Tibial nerve (tissue), 4 donors: ENCODE measurements around the gene TMEM201. TPM values are rescaled to one million over a fixed set of nuclear protein-coding genes. Genes with fewer than 3 reads are reported as not detected.
"Not testable (repeated sequence)": the region's sequence is repeated elsewhere in the genome, so short reads cannot be mapped to it uniquely, and the experiment has no call there.

Experiments used
- DNase-seq, 2 donors: peaks; one replicate each; pipeline ENCODE4 v3.0.0-alpha.2; 2019; ENCODE audit warnings: low spot score in 2 of 2
- H3K27ac ChIP-seq, 4 donors: fragments of 200-600 bp; sonication (generic) in 3 of 4; one replicate each; pipeline ENCODE4 v1.5.1; 2017 to 2019; ENCODE audit warnings: mild to moderate bottlenecking in 1 of 4
- H3K27me3 ChIP-seq, 2 donors: fragments of 200-600 bp; sonication (generic) in 1 of 2; one replicate each; pipeline versions ENCODE4 v1.5.1 to v1.6.0; 2017 to 2019
- H3K36me3 ChIP-seq, 3 donors: fragments of 200-600 bp; sonication (generic); one replicate each; pipeline ENCODE4 v1.5.1; 2018 to 2019
- H3K4me1 ChIP-seq, 4 donors: fragments of 200-600 bp; sonication (generic) in 3 of 4; one replicate each; pipeline ENCODE4 v1.5.1; 2017 to 2019
- H3K4me3 ChIP-seq, 4 donors: fragments of 200-600 bp; sonication (generic) in 3 of 4; one replicate each; pipeline ENCODE4 v1.5.1; 2017 to 2019; ENCODE audit warnings: mild to moderate bottlenecking in 1 of 4, moderate library complexity in 1 of 4
- H3K9me3 ChIP-seq, 4 donors: fragments of 200-600 bp; sonication (generic) in 3 of 4; one replicate each; pipeline ENCODE4 v1.5.1; 2017 to 2019
- CTCF ChIP-seq, 5 experiments: fragments of 200-600 bp in 3 of 5; fragments of 450-650 bp in 2 of 5; sonication (generic) in 3 of 5; IDR thresholded peaks; one replicate each; pipeline ENCODE4 v1.5.1; 2016 to 2019; ENCODE audit warnings: antibody characterized with exemption in 5 of 5, mild to moderate bottlenecking in 3 of 5, moderate library complexity in 2 of 5
- EP300 ChIP-seq, 2 donors: sonication (generic); formaldehyde crosslinking; IDR thresholded peaks; one replicate each; pipeline ENCODE4 v1.6.1; 2017; ENCODE audit warnings: antibody characterized with exemption in 2 of 2, mild to moderate bottlenecking in 1 of 2
- POLR2A ChIP-seq, 2 donors: fragments of 450-650 bp; IDR thresholded peaks; one replicate each; pipeline ENCODE4 v1.6.1; 2017; ENCODE audit warnings: antibody characterized with exemption in 2 of 2, mild to moderate bottlenecking in 2 of 2, moderate library complexity in 2 of 2
- WGBS, 2 donors: methylation state at CpG; one replicate each; pipeline ENCODE4 v1.1.5; 2018; 5-methylcytosine and 5-hydroxymethylcytosine counted together
- total RNA-seq, 4 donors: library from RNA; depleted of rRNA; stranded (reverse); fragments of >200 nt; gene quantifications; one replicate each; pipeline ENCODE4 v1.1.0, GENCODE V29; 2016

TMEM201 gene
- total RNA-seq, 4 donors from 2014 or later: 11.8 to 22.8 (median 16.3) TPM

- DNase-seq: no peak
- 94 to 95% methylated on average over 5 of the region's 5 CpGs for WGBS, 2 donors
- H3K36me3 ChIP-seq: peaks cover 0 to 50% (median 0%) of the 10 kb centered on the region in 3 donors
- no peaks in the 10 kb centered on the region for H3K9me3 ChIP-seq
- H3K27ac ChIP-seq: no peak overlapping the region
- H3K4me1 ChIP-seq: peaks cover 0 to 17% (median 0%) of the 10 kb centered on the region in 4 donors
- no peaks in the 10 kb centered on the region for H3K27me3 ChIP-seq
- no peak overlapping the region for H3K4me3 ChIP-seq
- TF ChIP-seq EP300 (IDR thresholded peaks at IDR 0.05) (no peak), CTCF (IDR thresholded peaks at IDR 0.05) (no peak), POLR2A (IDR thresholded peaks at IDR 0.05) (no peak)
These were observed 31.1 kb upstream of the TMEM201 start for GRCh38 chr1:9557624-9558023.

- no peaks in the 10 kb centered on the region for H3K9me3 ChIP-seq
- WGBS, 2 donors: 74 to 85% methylated on average over 6 of the region's 6 CpGs
- TF ChIP-seq CTCF (IDR thresholded peaks at IDR 0.05) (no peak), POLR2A (IDR thresholded peaks at IDR 0.05) (no peak), EP300 (IDR thresholded peaks at IDR 0.05) (no peak)
- no peaks in the 10 kb centered on the region for H3K27me3 ChIP-seq
- DNase-seq: no peak
- no peak overlapping the region for H3K27ac ChIP-seq
- H3K4me3 ChIP-seq: no peak overlapping the region
- peaks cover 0 to 17% (median 0%) of the 10 kb centered on the region in 4 donors for H3K4me1 ChIP-seq
- H3K36me3 ChIP-seq: peaks cover 0 to 50% (median 0%) of the 10 kb centered on the region in 3 donors
These were observed 30.3 kb upstream of the TMEM201 start for GRCh38 chr1:9558271-9558945.

GRCh38 chr1:9558946-9559545 is 29.7 kb upstream of the TMEM201 start:
- DNase-seq: no peak
- peaks cover 0 to 17% (median 0%) of the 10 kb centered on the region in 4 donors for H3K4me1 ChIP-seq
- no peak overlapping the region for H3K4me3 ChIP-seq
- TF ChIP-seq POLR2A (IDR thresholded peaks at IDR 0.05): no peak
- TF ChIP-seq EP300 (IDR thresholded peaks at IDR 0.05): no peak
- no peak for TF ChIP-seq CTCF (IDR thresholded peaks at IDR 0.05)
- peaks cover 0 to 2% (median 0%) of the 10 kb centered on the region in 4 donors for H3K9me3 ChIP-seq
- H3K36me3 ChIP-seq: peaks cover 0 to 50% (median 0%) of the 10 kb centered on the region in 3 donors
- 74 to 78% methylated on average over 11 of the region's 11 CpGs for WGBS, 2 donors
- H3K27me3 ChIP-seq: no peaks in the 10 kb centered on the region
- H3K27ac ChIP-seq: no peak overlapping the region

GRCh38 chr1:9559673-9560072 is 29.0 kb upstream of the TMEM201 start:
- Histone ChIP-seq H3K27me3 (no peaks in the 10 kb centered on the region), H3K4me3 (no peak overlapping the region), H3K36me3 (peaks cover 0 to 48% (median 0%) of the 10 kb centered on the region in 3 donors), H3K4me1 (peaks cover 0 to 17% (median 0%) of the 10 kb centered on the region in 4 donors), H3K27ac (no peak overlapping the region), H3K9me3 (peaks cover 0 to 4% (median 0%) of the 10 kb centered on the region in 4 donors)
- 87 to 88% methylated on average over 5 of the region's 5 CpGs for WGBS, 2 donors
- no peak for DNase-seq
- TF ChIP-seq CTCF (IDR thresholded peaks at IDR 0.05): no peak

GRCh38 chr1:9560090-9560489 is 28.6 kb upstream of the TMEM201 start:
- not testable (repeated sequence) for H3K27ac ChIP-seq, DNase-seq, H3K4me3 ChIP-seq, H3K9me3 ChIP-seq, H3K27me3 ChIP-seq
- peaks cover 0 to 17% (median 0%) of the 10 kb centered on the region in 4 donors for H3K4me1 ChIP-seq
- 93 to 94% methylated on average over 17 of the region's 17 CpGs for WGBS, 2 donors
- peaks cover 0 to 46% (median 0%) of the 10 kb centered on the region in 3 donors for H3K36me3 ChIP-seq
